Neural progenitor cell (in vitro differentiated cells): ENCODE results near the gene CAPRIN1.
"Not testable (repeated sequence)": the region's sequence is repeated elsewhere in the genome, so short reads cannot be mapped to it uniquely, and the experiment has no call there.

ENCODE experiments used
- EZH2 ChIP-seq: fragments of 200-600 bp; sonication (generic); IDR thresholded peaks from 2 replicates; pipeline ENCODE4 v1.6.1; 2017; ENCODE audit warnings: antibody characterized with exemption, mild to moderate bottlenecking, moderate library complexity
- TF ChIP-seq, protein P1 (sequence below): fragments of 200-600 bp; sonication (generic); IDR thresholded peaks from 2 replicates; pipeline ENCODE4 v1.5.1; 2017; ENCODE audit warnings: antibody characterized with exemption, mild to moderate bottlenecking

DNA sequence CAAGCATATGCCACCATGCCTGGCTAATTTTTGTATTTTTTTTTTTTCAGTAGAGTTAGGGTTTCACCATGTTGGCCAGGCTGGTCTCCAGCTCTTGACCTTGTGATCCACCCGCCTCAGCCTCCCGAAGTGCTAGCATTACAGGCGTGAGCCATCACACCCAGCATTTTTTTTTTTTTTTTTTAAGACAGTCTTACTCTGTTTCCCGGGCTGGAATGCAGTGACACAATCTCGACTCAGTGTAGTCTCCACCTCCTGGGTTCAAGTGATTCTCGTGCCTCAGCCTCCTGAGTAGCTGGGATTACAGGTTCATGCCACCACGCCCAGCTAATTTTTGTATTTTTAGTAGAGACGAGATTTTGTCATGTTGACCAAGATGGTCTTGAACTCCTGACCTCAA lies 15.2 kb downstream of the CAPRIN1 start:
- TF ChIP-seq, protein P1, sequence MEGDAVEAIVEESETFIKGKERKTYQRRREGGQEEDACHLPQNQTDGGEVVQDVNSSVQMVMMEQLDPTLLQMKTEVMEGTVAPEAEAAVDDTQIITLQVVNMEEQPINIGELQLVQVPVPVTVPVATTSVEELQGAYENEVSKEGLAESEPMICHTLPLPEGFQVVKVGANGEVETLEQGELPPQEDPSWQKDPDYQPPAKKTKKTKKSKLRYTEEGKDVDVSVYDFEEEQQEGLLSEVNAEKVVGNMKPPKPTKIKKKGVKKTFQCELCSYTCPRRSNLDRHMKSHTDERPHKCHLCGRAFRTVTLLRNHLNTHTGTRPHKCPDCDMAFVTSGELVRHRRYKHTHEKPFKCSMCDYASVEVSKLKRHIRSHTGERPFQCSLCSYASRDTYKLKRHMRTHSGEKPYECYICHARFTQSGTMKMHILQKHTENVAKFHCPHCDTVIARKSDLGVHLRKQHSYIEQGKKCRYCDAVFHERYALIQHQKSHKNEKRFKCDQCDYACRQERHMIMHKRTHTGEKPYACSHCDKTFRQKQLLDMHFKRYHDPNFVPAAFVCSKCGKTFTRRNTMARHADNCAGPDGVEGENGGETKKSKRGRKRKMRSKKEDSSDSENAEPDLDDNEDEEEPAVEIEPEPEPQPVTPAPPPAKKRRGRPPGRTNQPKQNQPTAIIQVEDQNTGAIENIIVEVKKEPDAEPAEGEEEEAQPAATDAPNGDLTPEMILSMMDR, result not testable (repeated sequence)
- not testable (repeated sequence) for TF ChIP-seq EZH2
